GM19240 (cell line): ENCODE data around the gene C2CD2.

ENCODE experiments used
- DNase-seq: peaks from one replicate; pipeline ENCODE4 v3.0.0; 2011; ENCODE audit warnings: low spot score; ENCODE audit not compliant: insufficient read length

The C2CD2 gene

GRCh38 chr21:41868062-41868710, 85.6 kb downstream of the C2CD2 start:
- DNase-seq: peak; percentile 52

DNA sequence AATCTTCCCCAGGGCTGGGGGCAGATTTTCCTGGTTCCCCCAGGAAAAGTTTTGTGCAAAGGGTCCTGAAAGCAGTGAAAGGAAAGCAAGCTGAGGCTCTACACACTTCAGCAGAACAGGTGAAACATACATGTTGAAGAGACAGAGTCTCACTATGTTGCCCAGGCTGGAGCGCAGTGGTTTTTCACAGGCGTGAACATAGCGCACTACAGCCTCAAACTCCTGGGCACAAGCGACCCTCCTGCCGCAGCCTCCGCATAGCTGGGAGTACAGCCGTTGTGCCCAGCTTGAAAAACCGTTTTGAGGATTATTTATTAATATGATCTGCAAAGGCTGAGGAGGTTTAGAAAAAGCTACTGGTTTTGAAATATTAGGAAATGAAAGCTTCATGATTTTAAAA, 86.5 kb downstream of the C2CD2 start:
- no peak for DNase-seq

DNA sequence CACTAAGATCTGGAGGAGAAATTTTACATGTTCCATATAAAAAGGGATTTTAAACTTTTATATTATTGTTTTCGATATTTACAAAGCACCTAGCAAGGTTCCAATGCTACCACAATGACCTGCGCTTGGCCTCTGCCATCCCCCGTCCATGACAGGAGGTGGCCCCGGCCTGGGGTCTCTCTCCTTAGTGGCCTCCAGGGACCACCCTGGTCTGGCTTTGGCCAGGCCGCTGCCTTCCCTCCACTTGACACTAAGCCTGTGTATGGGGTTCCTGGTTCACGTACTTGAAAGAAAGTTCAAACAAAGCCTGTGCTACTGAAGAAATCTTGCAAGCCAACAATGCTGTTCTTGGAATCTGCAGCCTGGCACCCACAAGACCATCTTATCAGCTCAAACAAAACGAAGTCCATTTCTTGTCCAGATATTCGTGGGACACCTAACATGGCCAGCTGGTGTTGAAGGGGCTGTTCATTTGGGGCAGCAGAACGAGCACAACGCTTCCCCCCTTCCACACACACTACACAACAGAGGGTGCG, 87.5 kb downstream of the C2CD2 start:
- DNase-seq: no peak

GRCh38 chr21:41865002-41865777, 88.6 kb downstream of the C2CD2 start:
- no peak for DNase-seq

DNA sequence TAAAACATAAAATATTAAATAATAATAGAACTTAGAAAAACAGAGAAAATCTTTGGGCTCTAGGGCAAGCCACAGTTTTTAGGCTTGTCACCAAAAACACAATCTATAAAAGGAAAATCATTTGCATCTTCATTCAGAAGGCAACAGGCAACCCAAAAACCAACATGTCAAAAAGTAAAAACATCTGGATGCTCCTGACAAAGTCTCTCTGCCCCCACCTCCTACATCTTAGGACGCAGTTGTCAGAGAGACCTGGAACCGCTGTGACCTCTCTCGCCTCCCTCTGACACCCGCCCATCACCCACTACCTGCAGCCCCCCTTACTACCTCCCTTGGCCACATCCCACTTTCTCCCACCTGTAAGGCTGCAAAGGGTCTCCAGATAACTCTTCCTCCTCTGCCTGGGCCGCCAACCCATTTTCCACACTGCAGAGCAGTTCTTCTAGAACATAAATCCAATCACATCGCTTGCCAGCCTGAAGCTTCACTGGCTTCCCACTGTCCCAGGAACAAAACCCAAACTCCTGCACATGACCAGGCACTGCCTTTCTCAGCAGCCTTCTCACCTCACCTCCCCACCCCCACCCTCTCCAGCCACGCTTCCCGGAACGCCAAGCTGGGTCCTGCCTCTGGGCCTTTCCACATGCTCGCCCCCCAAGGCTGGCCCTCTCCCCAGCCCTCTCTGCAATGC, 89.4 kb downstream of the C2CD2 start:
- no peak for DNase-seq

DNA sequence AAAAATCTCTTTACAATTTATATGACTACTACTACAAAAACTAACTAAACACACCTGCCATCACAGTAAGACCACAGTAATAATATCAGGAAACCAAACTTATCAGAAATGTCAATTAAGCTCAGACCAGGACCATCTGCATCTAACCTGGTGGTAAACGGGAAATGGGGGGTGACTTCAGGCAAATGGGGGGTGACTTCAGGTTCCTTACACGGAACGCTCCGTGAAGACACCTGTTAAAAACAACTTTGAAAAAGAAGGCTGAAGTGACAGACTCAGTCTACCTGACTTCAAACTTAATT, 90.4 kb downstream of the C2CD2 start:
- DNase-seq: no peak

DNA sequence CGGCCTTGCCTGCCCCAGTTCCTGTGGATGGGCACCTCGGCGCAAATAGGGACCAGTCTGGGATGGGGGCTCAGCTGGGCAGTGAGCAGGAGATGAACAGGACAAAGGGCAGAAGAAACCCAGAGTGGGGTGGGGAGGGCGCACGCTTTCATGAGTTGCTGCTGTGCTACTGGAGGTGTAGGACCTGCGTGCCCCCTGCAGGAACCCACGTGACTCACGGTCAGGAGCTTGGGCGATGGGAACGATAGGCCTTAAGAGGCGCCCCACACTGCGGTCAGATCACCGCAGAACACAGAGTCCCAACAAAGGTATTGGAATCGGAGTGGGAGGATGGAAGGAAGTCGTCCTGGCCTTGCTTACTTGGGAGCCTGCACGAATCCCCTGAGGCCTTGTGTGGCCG, 91.8 kb downstream of the C2CD2 start:
- no peak for DNase-seq

DNA sequence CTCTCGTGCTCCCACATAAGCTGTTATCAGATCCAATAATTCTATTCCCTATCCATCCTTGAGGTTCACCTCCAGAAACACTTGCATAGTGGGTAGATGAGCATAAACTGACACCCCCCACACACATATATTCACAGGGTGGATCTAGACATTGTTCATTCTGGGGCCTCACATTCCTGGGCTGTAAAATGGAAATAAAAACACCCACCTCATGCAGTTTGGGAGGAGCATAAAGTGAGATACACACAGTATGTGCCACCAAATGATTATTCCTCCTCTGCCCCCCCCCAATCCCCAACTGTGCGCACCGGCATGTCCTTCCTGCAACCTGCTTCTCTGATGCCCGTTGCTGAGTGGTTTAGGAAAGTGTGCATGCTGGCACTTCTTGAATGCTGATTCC, 92.6 kb downstream of the C2CD2 start:
- no peak for DNase-seq

GRCh38 chr21:41859297-41859980, 94.4 kb downstream of the C2CD2 start:
- DNase-seq: no peak

- no peak for DNase-seq
These were observed 95.1 kb downstream of the C2CD2 start for GRCh38 chr21:41858466-41859296.

DNA sequence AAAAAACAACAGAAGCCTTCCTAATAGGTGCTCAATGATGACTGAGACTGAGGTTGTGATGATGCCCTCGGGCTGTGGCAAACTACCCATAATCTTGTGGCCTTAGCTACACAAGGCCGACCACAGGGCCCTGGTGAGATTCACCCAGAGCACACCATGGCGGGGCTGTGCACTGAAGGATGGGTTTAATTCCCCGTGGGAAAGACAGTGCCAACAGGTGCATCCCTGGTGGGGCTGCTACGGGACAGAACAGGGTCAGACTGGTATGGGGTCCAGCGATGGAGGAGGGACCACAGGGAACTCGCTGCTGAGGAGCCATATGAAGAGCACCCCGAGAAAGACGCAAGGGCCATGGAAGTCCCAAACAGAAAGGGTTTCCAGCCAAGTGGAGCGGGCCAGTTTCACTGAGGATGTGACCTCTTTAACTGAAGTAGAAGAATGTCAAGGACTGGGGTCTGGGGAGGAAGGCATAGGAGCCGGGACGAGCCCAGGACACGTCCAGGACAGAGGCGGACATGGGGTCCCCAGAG, 96.0 kb downstream of the C2CD2 start:
- no peak for DNase-seq

DNA sequence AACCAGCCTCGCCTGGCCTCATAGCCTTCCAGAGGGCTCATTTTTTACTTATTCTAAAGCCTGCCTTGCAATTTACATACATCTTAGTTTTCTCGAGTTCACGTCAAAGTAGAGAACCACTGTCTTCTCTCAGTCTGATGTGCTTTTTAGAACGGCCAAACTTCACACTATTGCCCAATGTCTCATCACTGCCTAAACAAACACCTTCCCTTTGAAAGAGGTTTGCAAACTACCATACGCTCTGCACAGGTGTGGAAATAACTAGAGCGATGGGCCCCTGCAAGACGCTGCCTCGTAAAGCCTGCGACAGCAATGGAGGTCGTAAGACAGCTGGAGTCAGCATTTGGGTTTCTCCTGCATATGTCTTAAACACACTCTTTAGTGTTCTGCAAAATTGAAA, 97.2 kb downstream of the C2CD2 start:
- no peak for DNase-seq

DNA sequence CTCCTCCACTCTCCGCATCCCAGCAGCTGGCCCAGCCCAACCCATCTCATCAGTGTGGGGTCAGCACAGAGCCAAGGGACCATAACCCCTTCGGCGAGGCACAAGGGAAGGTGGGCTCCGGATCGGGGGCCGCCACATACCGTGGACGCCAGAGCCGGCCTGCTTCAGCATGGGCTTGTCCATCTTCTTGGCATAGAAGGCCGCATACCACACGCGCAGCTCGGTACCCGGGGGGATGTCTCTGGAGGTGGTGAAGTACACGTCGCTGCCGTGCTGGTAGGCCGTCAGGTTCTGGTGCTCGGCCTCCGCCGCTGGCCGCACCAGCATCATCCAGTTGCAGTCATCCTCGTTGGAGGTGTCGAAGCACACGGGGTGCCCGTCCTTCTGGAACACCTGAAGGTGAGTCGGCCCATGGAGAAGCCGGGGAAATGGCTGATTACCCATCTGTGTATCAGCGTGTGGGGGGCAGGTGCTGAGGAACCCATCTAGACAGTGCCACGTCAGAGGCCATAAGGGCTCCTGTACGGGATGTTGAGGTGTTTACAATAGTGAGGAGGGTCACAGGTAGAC, 99.3 kb downstream of the C2CD2 start:
- DNase-seq: no peak

DNA sequence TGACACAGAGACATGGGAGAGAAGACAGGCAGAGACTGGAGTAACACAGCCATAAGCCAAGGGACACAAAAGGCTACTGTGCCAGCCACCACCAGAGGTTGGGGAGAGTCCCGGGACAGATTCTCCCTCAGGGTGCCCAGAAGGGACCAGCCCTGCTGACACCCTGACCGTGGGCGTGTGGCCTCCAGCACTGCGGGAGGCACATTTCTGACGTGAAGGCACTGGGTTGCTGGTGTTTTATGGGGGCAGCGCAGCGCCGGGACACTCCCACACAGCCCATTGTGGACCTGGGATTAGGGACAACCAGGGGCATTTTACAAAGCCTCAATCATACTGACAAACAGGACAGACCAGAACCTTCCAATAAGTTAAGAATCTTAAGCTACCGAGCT, 100.9 kb downstream of the C2CD2 start:
- DNase-seq: no peak

DNA sequence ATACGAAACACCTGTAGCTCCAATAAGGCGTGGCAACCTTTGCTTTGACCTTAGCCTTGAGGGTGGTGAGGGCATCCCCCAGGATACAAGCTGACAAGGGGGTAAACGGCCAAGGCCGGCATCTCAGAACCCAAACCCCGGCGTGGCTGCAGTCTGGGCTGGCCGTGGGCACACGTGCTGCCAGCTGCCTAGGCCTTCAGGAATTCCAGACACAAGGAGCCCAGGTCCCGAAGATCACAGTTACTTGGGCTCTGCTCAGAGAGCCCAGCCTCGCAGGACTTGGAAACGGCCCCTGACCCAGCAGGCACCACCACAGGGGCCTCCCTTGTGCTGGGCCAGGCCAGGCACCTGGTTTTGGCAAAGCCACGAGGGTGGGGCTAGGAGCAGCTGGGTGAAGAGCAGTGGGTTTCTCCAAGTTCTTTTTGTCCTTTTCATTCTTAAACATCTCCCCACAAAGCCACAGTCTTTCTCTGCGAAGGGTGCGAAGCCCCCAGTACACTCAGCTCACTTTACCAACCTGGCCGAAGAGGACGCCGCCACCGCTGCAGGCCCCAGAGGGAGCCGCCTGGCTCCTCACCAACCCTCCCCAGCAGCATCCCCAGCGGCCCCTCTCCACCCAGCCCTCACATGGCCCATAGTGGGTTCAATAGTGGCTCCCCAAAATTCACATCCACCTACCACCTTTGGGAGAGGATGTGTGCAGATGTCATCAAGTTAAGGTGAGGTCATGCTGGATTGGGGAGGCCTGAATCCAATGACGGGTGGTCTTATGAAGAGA, 101.5 kb downstream of the C2CD2 start:
- DNase-seq: no peak

DNA sequence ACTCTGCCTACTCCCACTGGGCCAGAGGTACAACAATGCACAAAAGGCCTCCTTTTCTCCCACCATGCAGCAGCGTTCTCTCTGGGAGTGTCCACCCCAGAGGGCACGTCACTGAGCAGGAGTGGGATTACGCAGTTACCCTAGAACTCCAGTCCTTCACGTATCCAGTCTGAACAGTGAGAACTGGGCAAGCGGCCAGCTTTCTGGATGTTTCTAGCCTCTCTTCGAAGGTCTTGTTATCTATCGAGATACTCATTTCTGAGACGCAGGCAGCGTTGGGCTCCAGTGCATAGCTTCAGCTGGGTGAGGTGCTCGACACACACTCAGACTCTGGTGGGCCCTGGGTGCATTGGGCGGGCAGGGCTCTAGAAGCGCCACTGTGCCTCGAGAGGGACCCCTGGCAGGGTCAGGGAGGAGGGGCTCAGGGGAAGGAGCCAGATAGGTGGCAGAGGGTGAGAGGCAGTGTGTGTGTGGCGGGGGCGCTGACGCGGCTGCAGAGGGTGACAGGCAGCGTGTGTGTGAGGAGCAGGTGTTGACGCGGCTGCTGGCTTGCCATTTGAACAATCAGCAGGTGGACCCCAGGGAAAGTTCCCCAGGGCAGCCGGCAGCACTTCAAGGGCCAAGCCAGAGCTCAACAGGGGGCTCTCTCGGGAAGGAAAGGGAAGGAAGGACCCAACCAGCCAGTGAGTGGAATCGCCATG, 102.6 kb downstream of the C2CD2 start:
- DNase-seq: no peak

- no peak for DNase-seq
These were observed 103.7 kb downstream of the C2CD2 start for GRCh38 chr21:41850085-41850484.

DNA sequence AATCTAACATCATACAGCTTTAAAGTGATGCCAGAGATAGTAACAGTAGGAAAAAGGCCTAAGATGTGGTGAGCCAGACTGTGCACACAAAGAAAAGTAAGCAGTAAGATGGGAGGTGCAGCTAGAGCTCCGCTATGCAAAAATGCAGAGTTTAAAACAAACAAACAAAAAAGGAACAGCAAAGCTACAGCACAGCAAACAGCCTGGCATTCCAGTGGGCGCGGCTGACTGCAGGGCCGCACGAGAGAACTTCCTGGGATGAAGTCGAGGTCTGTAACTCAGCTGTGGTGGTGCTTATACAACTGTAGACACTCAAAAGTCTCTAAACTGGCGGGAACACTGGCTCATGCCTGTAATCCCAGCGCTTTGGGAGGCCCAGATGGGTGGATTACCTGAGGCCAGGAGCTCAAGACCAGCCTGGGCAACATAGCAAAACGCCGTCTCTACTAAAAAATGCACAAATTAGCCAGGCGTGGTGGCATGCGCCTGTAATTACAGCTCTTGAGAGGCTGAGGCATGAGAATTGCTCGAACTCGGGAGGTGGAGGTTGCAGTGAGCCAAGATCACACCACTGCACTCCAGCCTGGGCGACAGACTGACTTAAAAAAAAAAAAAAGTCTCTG, 104.7 kb downstream of the C2CD2 start:
- DNase-seq: no peak

DNA sequence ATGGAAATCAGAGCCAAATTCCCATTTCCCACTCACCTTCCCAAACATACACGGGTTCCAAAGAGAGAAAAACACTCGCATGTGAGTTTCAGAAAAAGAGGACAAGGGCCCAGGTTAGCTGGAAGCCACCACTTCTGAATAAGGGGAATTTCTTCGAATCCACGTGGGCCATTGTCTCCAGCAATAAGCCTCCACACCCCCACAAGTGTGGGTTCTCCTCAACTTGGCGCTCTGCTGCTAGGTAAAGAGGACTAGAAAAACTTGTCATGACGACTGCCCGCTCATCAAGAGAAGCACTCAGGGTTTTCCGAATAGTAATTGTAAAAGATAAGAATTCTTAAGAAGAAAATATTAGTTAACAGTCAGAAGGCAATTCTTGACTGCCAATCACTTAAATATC, 105.3 kb downstream of the C2CD2 start:
- no peak for DNase-seq
